K562 (cell line): ENCODE results near the gene LYAR. TPM values are rescaled to one million over a fixed set of nuclear protein-coding genes. Genes with fewer than 3 reads are reported as not detected.

ENCODE experiments used
- CBX5 ChIP-seq: IDR thresholded peaks from 2 replicates; pipeline ENCODE4 v1.6.1; 2014; ENCODE audit warnings: low read depth, borderline replicate concordance
- CGGBP1 ChIP-seq: fragments of 250-450 bp; sonication (Bioruptor Pico); IDR thresholded peaks from 2 replicates; pipeline ENCODE4 v1.9.0; 2021; ENCODE audit warnings: mild to moderate bottlenecking
- CREB3L1 ChIP-seq: fragments of 450-650 bp; IDR thresholded peaks from 2 replicates; pipeline ENCODE4 v1.6.1; 2014; ENCODE audit warnings: low read depth, mild to moderate bottlenecking, moderate library complexity, borderline replicate concordance
- EP400 ChIP-seq: fragments of 450-650 bp; IDR thresholded peaks from 2 replicates; pipeline ENCODE4 v1.6.1; 2017; ENCODE audit warnings: antibody characterized with exemption, mild to moderate bottlenecking, moderate library complexity
- GTF2A2 ChIP-seq: IDR thresholded peaks from 2 replicates; pipeline ENCODE4 v1.6.1; 2016; ENCODE audit warnings: mild to moderate bottlenecking, missing genetic modification characterization, missing compliant biosample characterization
- HDAC1 ChIP-seq, 2 experiments: fragments of 450-650 bp; IDR thresholded peaks; 2 replicates each; pipeline ENCODE4 v1.6.1; 2016 to 2017; ENCODE audit warnings: inconsistent platforms in 1 of 2, mild to moderate bottlenecking in 1 of 2, moderate library complexity in 1 of 2
- IFI16 ChIP-seq: fragments of 250-450 bp; sonication (Bioruptor Pico); IDR thresholded peaks from 2 replicates; pipeline ENCODE4 v2.1.2; 2022; ENCODE audit warnings: mild to moderate bottlenecking, inconsistent platforms
- MCM5 ChIP-seq: fragments of 450-650 bp; IDR thresholded peaks from 2 replicates; pipeline ENCODE4 v1.6.1; 2016; ENCODE audit warnings: low read depth
- MEF2D ChIP-seq: conservative IDR thresholded peaks from 2 replicates; pipeline ENCODE4 v1.6.1; 2016; ENCODE audit warnings: low read depth, missing genetic modification characterization, missing compliant biosample characterization
- MYBL2 ChIP-seq, 2 experiments: fragments of 450-650 bp in 1 of 2; sonication (generic) in 1 of 2; formaldehyde crosslinking in 1 of 2; IDR thresholded peaks; 2 replicates each; pipeline versions ENCODE4 v1.6.1 to v1.8.1; 2017 to 2022; ENCODE audit warnings: borderline replicate concordance in 1 of 2, inconsistent platforms in 1 of 2, low read depth in 1 of 2, mild to moderate bottlenecking in 1 of 2, missing genetic modification reagents in 1 of 2, moderate library complexity in 1 of 2
- NEUROD1 ChIP-seq: fragments of 150-350 bp; IDR thresholded peaks from 2 replicates; pipeline ENCODE4 v1.6.1; 2014; ENCODE audit warnings: borderline replicate concordance, low read length, low read depth; ENCODE audit not compliant: partially characterized antibody
- NR2F6 ChIP-seq: fragments of 450-650 bp; formaldehyde crosslinking; IDR thresholded peaks from 2 replicates; pipeline ENCODE4 v1.4.0; 2020; ENCODE audit warnings: mild to moderate bottlenecking
- RBBP5 ChIP-seq: fragments of 200-600 bp; sonication (generic); IDR thresholded peaks from 2 replicates; pipeline ENCODE4 v1.6.1; 2012; ENCODE audit warnings: borderline replicate concordance, mild to moderate bottlenecking, low read length, control low read depth, inconsistent platforms; ENCODE audit not compliant: insufficient read depth, poor library complexity, severe bottlenecking
- SRF ChIP-seq, 2 experiments: fragments of 250-450, 450-650 bp in 1 of 2; sonication (Bioruptor Pico) in 1 of 2; sonication (generic) in 1 of 2; formaldehyde crosslinking; IDR thresholded peaks; 2 replicates each; pipeline versions ENCODE4 v1.5.0 to v1.5.1; 2020 to 2022; ENCODE audit warnings: mild to moderate bottlenecking in 1 of 2, missing genetic modification reagents in 1 of 2
- SRSF1 ChIP-seq: fragments of 200-400 bp; formaldehyde crosslinking; IDR thresholded peaks from 2 replicates; pipeline ENCODE4 v1.6.1; 2017; ENCODE audit warnings: mild to moderate bottlenecking, low read depth, low read length, moderate library complexity
- TAF1 ChIP-seq: IDR thresholded peaks from 2 replicates; pipeline ENCODE4 v1.6.1; 2011; ENCODE audit warnings: mild to moderate bottlenecking, low read length, moderate library complexity; ENCODE audit not compliant: insufficient read depth, control insufficient read depth, severe bottlenecking; ENCODE audit errors: extremely low read depth
- TFE3 ChIP-seq: fragments of 450-650 bp; formaldehyde crosslinking; IDR thresholded peaks from 2 replicates; pipeline ENCODE4 v1.4.0; 2020; ENCODE audit warnings: mild to moderate bottlenecking, mixed read lengths
- TRIM24 ChIP-seq, 2 experiments: fragments of 450-650 bp; IDR thresholded peaks; 2 replicates each; pipeline ENCODE4 v1.6.1; 2016
- XRCC3 ChIP-seq: fragments of 450-650 bp; IDR thresholded peaks from 2 replicates; pipeline ENCODE4 v1.6.1; 2017; ENCODE audit warnings: mild to moderate bottlenecking, moderate library complexity
- ZNF395 ChIP-seq: fragments of 200-800 bp; sonication (Bioruptor generic); IDR thresholded peaks from 2 replicates; pipeline ENCODE4 v1.6.1; 2017; ENCODE audit warnings: missing genetic modification characterization, missing compliant biosample characterization
- polyA plus RNA-seq, 8 experiments: library from polyadenylated mRNA; depleted of rRNA in 4 of 8; stranded (reverse) in 5 of 8; unstranded in 3 of 8; fragments of >200 nt; fragmentation: Nextera tagmentation in 2 of 8; fragmentation: Illumina TruSeq in 1 of 8; extraction: Ambion mirVana in 2 of 8; extraction: Trizol in 1 of 8; gene quantifications; 2 replicates each; pipeline versions ENCODE4 v1.2.1 to v1.2.3, GENCODE V29; 2011 to 2014; ENCODE audit warnings: inconsistent platforms in 1 of 8, missing spikeins in 1 of 8
- total RNA-seq, 7 experiments: library from RNA; depleted of rRNA in 6 of 7; stranded (reverse); fragments of >200 nt in 6 of 7; fragmentation: Illumina TruSeq in 2 of 7; extraction: Trizol in 2 of 7; gene quantifications; 2 replicates each; pipeline versions ENCODE4 v1.2.1 to v1.2.3, GENCODE V29; 2011 to 2021; ENCODE audit warnings: low replicate concordance in 1 of 7
- TF ChIP-seq, protein P1 (sequence below), 2 experiments: fragments of 450-650 bp in 1 of 2; sonication (generic) in 1 of 2; formaldehyde crosslinking; conservative IDR thresholded peaks; 2 replicates each; pipeline versions ENCODE4 v1.4.0 to v1.8.1; 2020 to 2022; ENCODE audit warnings: mild to moderate bottlenecking in 1 of 2, missing genetic modification reagents in 1 of 2

LYAR gene
- total and polyA plus RNA-seq, 9 of the 15 experiments (the other 6 are each of a cell fraction or from before 2014, with no cell fraction given) = 28.3 to 172 (median 127) TPM

DNA sequence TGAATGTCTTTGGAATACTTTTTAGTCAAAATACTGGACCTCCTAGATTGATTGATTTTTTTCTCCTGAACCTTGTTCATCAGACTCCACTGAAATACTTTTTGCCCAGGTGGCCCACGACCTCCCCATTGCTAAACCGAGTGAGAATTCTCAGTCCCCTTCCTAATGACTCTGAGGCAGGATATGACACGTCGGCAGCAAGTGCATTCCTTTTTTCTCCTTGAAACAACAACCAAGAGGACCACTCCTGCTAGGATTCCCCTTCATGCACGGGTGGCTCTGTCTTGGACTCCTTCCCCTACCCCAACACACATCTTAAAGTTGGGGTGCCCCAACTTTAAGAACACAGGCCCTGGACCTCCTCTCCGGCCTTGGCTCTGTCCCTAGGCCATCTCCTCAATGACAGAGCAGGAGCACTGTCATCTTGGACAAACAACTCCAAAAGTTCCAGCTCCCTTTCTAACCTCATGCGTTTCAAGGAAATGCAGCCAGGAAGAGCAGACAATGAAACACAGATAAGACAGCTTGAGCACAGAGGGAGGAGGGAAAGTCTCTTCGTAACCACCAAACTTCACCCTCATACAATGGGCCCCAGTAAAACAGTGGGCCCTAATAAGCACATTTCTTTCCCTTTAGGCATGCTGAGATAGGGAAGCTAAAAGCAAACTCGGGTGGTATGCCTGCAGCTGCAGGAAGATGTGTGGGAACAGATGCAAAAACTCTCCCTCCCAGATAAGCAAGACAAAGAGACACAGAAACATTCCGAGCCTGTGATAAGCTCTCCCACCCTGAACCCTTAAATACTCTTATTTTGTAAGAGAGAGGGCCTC is 34.0 kb upstream of the LYAR start (continued):
- TF ChIP-seq, protein P1, sequence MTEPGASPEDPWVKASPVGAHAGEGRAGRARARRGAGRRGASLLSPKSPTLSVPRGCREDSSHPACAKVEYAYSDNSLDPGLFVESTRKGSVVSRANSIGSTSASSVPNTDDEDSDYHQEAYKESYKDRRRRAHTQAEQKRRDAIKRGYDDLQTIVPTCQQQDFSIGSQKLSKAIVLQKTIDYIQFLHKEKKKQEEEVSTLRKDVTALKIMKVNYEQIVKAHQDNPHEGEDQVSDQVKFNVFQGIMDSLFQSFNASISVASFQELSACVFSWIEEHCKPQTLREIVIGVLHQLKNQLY (CRISPR knock-in tag; conservative IDR thresholded peaks at IDR 0.05) = no peak
- TF ChIP-seq GTF2A2 (tag) (no peak), CBX5 (no peak), XRCC3 (no peak), CGGBP1 (CRISPR knock-in tag) (no peak), TAF1 (no peak), ZNF395 (peak; percentile 75), MCM5 (no peak), MEF2D (0 out of 2 replicates have a peak, but pooled peaks have one; percentile 20), RBBP5 (peak; percentile 54), EP400 (peak; percentile 50), MYBL2 (IDR thresholded peaks at IDR 0.05; ENCODE audit: low read depth) (no peak), MYBL2 (CRISPR knock-in tag; IDR thresholded peaks at IDR 0.05; ENCODE audit: borderline replicate concordance) (no peak), IFI16 (CRISPR knock-in tag) (no peak), TFE3 (no peak), SRSF1 (no peak), NR2F6 (no peak), CREB3L1 (no peak), HDAC1 (IDR thresholded peaks at IDR 0.05) (peak in 1 of 2 experiments; percentile 69; a peak in 1 of 4 replicates), NEUROD1 (no peak), TRIM24 (IDR thresholded peaks at IDR 0.05) (peak; percentile 56 to 86; a peak in 3 of 4 replicates), SRF (CRISPR knock-in tag; IDR thresholded peaks at IDR 0.05) (0 out of 4 replicates have a peak, but pooled peaks of 1 of the 2 experiments have one; percentile 37)
